H1 (cell line): ENCODE measurements around the gene GPATCH2. TPM values are rescaled to one million over a fixed set of nuclear protein-coding genes. Genes with fewer than 3 reads are reported as not detected.

Source experiments
- CHD7 ChIP-seq: fragments of 300-600 bp; sonication (generic); IDR thresholded peaks from 2 replicates; pipeline ENCODE4 v1.7.1; 2012; ENCODE audit warnings: low read length, moderate library complexity, mild to moderate bottlenecking, inconsistent platforms; ENCODE audit not compliant: insufficient replicate concordance
- polyA plus RNA-seq, 7 experiments: library from polyadenylated mRNA; depleted of rRNA in 3 of 7; stranded (reverse) in 5 of 7; unstranded in 2 of 7; fragments of >200 nt in 5 of 7; fragments of 200-250 nt in 2 of 7; gene quantifications; 1 replicate in 5 of 7; 2 replicates in 1 of 7; 4 replicates in 1 of 7; pipeline versions ENCODE4 v1.2.1 to v1.2.3, GENCODE V29; 2011 to 2013; ENCODE audit warnings: missing spikeins in 2 of 7, mixed read lengths in 2 of 7
- total RNA-seq: library from RNA; stranded (reverse); fragmentation: NEBNext Ultra II Directional; extraction: Animal tissue kit (Norgen Biotek cat#: 25700); gene quantifications from 2 replicates; pipeline ENCODE4 v1.2.1, GENCODE V29; 2021

Gene GPATCH2
- total and polyA plus RNA-seq, 2 of the 8 experiments (the other 6 are each of a cell fraction or from before 2014, with no cell fraction given) = 3.9 to 13.1 TPM

- peak; percentile 24 for TF ChIP-seq CHD7
Measured at GRCh38 chr1:217381773-217382172, 249.1 kb downstream of the GPATCH2 start (continued).
